HCT116 (cell line): ENCODE results near the gene CFAP221. TPM values are rescaled to one million over a fixed set of nuclear protein-coding genes. Genes with fewer than 3 reads are reported as not detected.

Source experiments
- ATAC-seq: fragments of 200-7000 bp; cut with Tn5 transposase; 2 replicates; pipeline ENCODE4 v1.9.1; 2020; ENCODE audit warnings: mild to moderate bottlenecking, moderate library complexity
- BruUV-seq: library from RNA; stranded (reverse); fragments of 400-500 nt; replicated peaks from 2 replicates; lab custom pipeline; 2021; lab: Mats Ljungman, UMichigan
- CTCF ChIA-PET: fragments of 300-600 bp; sonication (Branson Sonifier 250); formaldehyde crosslinking; loops from one replicate; lab custom pipeline; 2021; ENCODE audit warnings: antibody characterized with exemption; lab: Charles Lee
- POLR2A ChIA-PET: fragments of 300-600, 350-600 bp; sonication (Branson Sonifier 250); formaldehyde crosslinking; loops from one replicate; lab custom pipeline; 2021; ENCODE audit warnings: antibody characterized with exemption; lab: Charles Lee
- RAD21 ChIA-PET, 2 experiments: fragments of 300-600 bp; sonication (Branson Sonifier 250); formaldehyde crosslinking; loops; one replicate each; lab custom pipeline; 2023; ENCODE audit warnings: low total read pairs in 2 of 2; ENCODE audit not compliant: uncharacterized antibody in 2 of 2, unreplicated experiment in 2 of 2, low non-redundant PET in 1 of 2; lab: Charles Lee
- DNase-seq: peaks from one replicate; pipeline ENCODE4 v3.0.0-alpha.2; 2010; ENCODE audit warnings: low read depth, low spot score
- H2AFZ ChIP-seq: fragments of 200-600 bp; shearing (Covaris generic), sonication (generic); 2 replicates; pipeline ENCODE4 v1.6.1; 2017; ENCODE audit warnings: low read depth, mixed run types, mixed read lengths, antibody characterized with exemption, low read length; ENCODE audit not compliant: poor library complexity, severe bottlenecking
- H3K27ac ChIP-seq: 2 replicates; pipeline ENCODE4 v1.5.1; 2012; ENCODE audit warnings: low read depth, low read length
- H3K27me3 ChIP-seq: fragments of 200-600 bp; sonication (generic); 2 replicates; pipeline ENCODE4 v1.6.1; 2016; ENCODE audit warnings: mixed run types, low read length, mixed read lengths; ENCODE audit not compliant: insufficient read depth
- H3K36me3 ChIP-seq, 2 experiments: fragments of 200-500 bp in 1 of 2; fragments of 200-600 bp in 1 of 2; sonication (Bioruptor generic) in 1 of 2; sonication (generic) in 1 of 2; 2 replicates each; pipeline versions ENCODE4 v1.5.1 to v1.6.1; 2014 to 2016; ENCODE audit warnings: low read length in 2 of 2, inconsistent platforms in 1 of 2, mixed read lengths in 1 of 2, mixed run types in 1 of 2; ENCODE audit not compliant: insufficient read depth in 2 of 2, control insufficient read depth in 1 of 2
- H3K4me1 ChIP-seq, 2 experiments: fragments of 200-600 bp in 1 of 2; sonication (generic) in 1 of 2; 2 replicates each; pipeline versions ENCODE4 v1.5.1 to v1.6.1; 2012 to 2017; ENCODE audit warnings: low read length in 2 of 2, inconsistent platforms in 1 of 2, mild to moderate bottlenecking in 1 of 2, mixed read lengths in 1 of 2, mixed run types in 1 of 2, moderate library complexity in 1 of 2; ENCODE audit not compliant: insufficient read depth in 2 of 2, control insufficient read depth in 1 of 2
- H3K4me2 ChIP-seq: fragments of 200-600 bp; sonication (generic); 2 replicates; pipeline ENCODE4 v1.6.1; 2017; ENCODE audit warnings: mixed run types, low read length, mixed read lengths
- H3K4me3 ChIP-seq, 2 experiments: fragments of 200-600 bp in 1 of 2; sonication (generic) in 1 of 2; replicated peaks in 1 of 2; 2 replicates each; pipeline ENCODE4 v1.5.1; 2011 to 2016; ENCODE audit warnings: low read length in 2 of 2, control low read depth in 1 of 2, low read depth in 1 of 2, mild to moderate bottlenecking in 1 of 2, mixed read lengths in 1 of 2, mixed run types in 1 of 2
- H3K79me2 ChIP-seq: fragments of 200-600 bp; sonication (generic); 2 replicates; pipeline ENCODE4 v1.6.1; 2017; ENCODE audit warnings: mild to moderate bottlenecking, mixed run types, low read length, moderate library complexity, mixed read lengths; ENCODE audit not compliant: insufficient read depth
- H3K9ac ChIP-seq: fragments of 200-600 bp; sonication (generic); 2 replicates; pipeline ENCODE4 v1.6.1; 2016; ENCODE audit warnings: low read length, mixed read lengths
- H3K9me2 ChIP-seq: fragments of 200-600 bp; sonication (generic), shearing (Covaris generic); 2 replicates; pipeline ENCODE4 v1.6.1; 2017; ENCODE audit warnings: mixed run types, mild to moderate bottlenecking, moderate library complexity; ENCODE audit not compliant: insufficient read depth
- H3K9me3 ChIP-seq, 2 experiments: fragments of 200-500 bp in 1 of 2; fragments of 200-600 bp in 1 of 2; sonication (Bioruptor generic) in 1 of 2; sonication (generic) in 1 of 2; 2 replicates each; pipeline ENCODE4 v1.6.1; 2014 to 2017; ENCODE audit warnings: low read length in 2 of 2, mixed read lengths in 2 of 2, inconsistent platforms in 1 of 2, low read depth in 1 of 2, mild to moderate bottlenecking in 1 of 2, mixed run types in 1 of 2, moderate library complexity in 1 of 2; ENCODE audit not compliant: control insufficient read depth in 1 of 2, insufficient read depth in 1 of 2
- H4K20me1 ChIP-seq: fragments of 200-600 bp; sonication (generic), shearing (Covaris generic); 2 replicates; pipeline ENCODE4 v1.6.1; 2017; ENCODE audit warnings: mixed run types, mild to moderate bottlenecking, moderate library complexity; ENCODE audit not compliant: insufficient read depth
- ATF3 ChIP-seq: IDR thresholded peaks from 2 replicates; pipeline ENCODE4 v1.6.1; 2012
- CBX3 ChIP-seq: IDR thresholded peaks from 2 replicates; pipeline ENCODE4 v1.6.1; 2012; ENCODE audit warnings: low read depth
- EZH2 ChIP-seq: fragments of 200-600 bp; sonication (generic); IDR thresholded peaks from 2 replicates; pipeline ENCODE4 v1.6.1; 2017; ENCODE audit warnings: antibody characterized with exemption, mixed run types
- FOSL1 ChIP-seq: IDR thresholded peaks from 2 replicates; pipeline ENCODE4 v1.6.1; 2012; ENCODE audit warnings: low read depth
- JUND ChIP-seq: IDR thresholded peaks from 2 replicates; pipeline ENCODE4 v1.6.1; 2012
- MAX ChIP-seq: IDR thresholded peaks from 2 replicates; pipeline ENCODE4 v1.6.1; 2012
- POLR2A ChIP-seq: IDR thresholded peaks from 2 replicates; pipeline ENCODE4 v1.7.0; 2011; ENCODE audit warnings: borderline replicate concordance; ENCODE audit not compliant: insufficient read depth, insufficient read length; ENCODE audit errors: extremely low read depth
- POLR2AphosphoS5 ChIP-seq: IDR thresholded peaks from 2 replicates; pipeline ENCODE4 v1.6.1; 2011; ENCODE audit warnings: mild to moderate bottlenecking, low read depth, low read length, moderate library complexity
- RAD21 ChIP-seq: IDR thresholded peaks from 2 replicates; pipeline ENCODE4 v1.6.1; 2012; ENCODE audit warnings: low read depth, mild to moderate bottlenecking
- SP1 ChIP-seq: IDR thresholded peaks from 2 replicates; pipeline ENCODE4 v1.6.1; 2012; ENCODE audit warnings: low read depth
- YY1 ChIP-seq: IDR thresholded peaks from 2 replicates; pipeline ENCODE4 v1.6.1; 2011; ENCODE audit warnings: low read length, low read depth, moderate library complexity, mild to moderate bottlenecking; ENCODE audit not compliant: insufficient replicate concordance; ENCODE audit errors: extremely low read depth
- ZBTB33 ChIP-seq: IDR thresholded peaks from 2 replicates; pipeline ENCODE4 v1.6.1; 2011; ENCODE audit warnings: mild to moderate bottlenecking, low read length, moderate library complexity; ENCODE audit not compliant: insufficient replicate concordance; ENCODE audit errors: extremely low read depth
- ZFX ChIP-seq: fragments of 450-650 bp; IDR thresholded peaks from 2 replicates; pipeline ENCODE4 v1.6.1; 2017
- ZNF274 ChIP-seq: fragments of 200-500 bp; sonication (Bioruptor generic); IDR thresholded peaks from 2 replicates; pipeline ENCODE4 v1.6.1; 2014; ENCODE audit warnings: mild to moderate bottlenecking, low read depth, low read length, inconsistent platforms
- intact Hi-C: fragments of 100-400 bp; cut with micrococcal nuclease; formaldehyde crosslinking; loops from 2 replicates; pipeline ENCODE4 v1.10.0; 2022
- total RNA-seq: library from RNA; stranded (reverse); gene quantifications from one replicate; pipeline ENCODE4 v1.2.1, GENCODE V29; 2021; ENCODE audit not compliant: unreplicated experiment

CFAP221 gene
- total RNA-seq, 1 experiment from 2014 or later, result 0.96 TPM

- POLR2A ChIA-PET, result interaction anchor here (0.6 kb wide), 2 partner anchors 250 to 452 kb away, joined by 3 read pairs; partner anchors contain the start of gene TMEM37
- ATAC-seq, result no peak
- no TSS peak for BruUV-seq
These were observed 137.6 kb downstream of the CFAP221 start for GRCh38 chr2:119681868-119682220.

GRCh38 chr2:119682578-119682977 is 138.3 kb downstream of the CFAP221 start:
- Histone ChIP-seq H3K9me2 (no peaks in the 10 kb centered on the region), H3K27me3 (no peaks in the 10 kb centered on the region), H3K9ac (no peak overlapping the region), H4K20me1 (no peaks in the 10 kb centered on the region), H3K4me1 (peaks cover 3 to 17% of the 10 kb centered on the region in 2 experiments; a peak in 3 of 4 replicates), H3K36me3 (peaks cover 3 to 15% of the 10 kb centered on the region in 2 experiments; a peak in 2 of 4 replicates), H3K27ac (no peak overlapping the region), H3K9me3 (no peaks in the 10 kb centered on the region), H3K4me2 (no peak overlapping the region), H2AFZ (no peak overlapping the region), H3K4me3 (no peak overlapping the region), H3K79me2 (peaks cover 36% of the 10 kb centered on the region)
- ChIA-PET CTCF (no interaction called here), POLR2A (interaction anchor here (0.6 kb wide), 2 partner anchors 251 to 451 kb away, joined by 3 read pairs; partner anchors contain the start of gene TMEM37), RAD21 (no interaction called here)
- no peak for DNase-seq
- intact Hi-C loops, result no loop called here
- no TSS peak for BruUV-seq
- ATAC-seq, result no peak
- TF ChIP-seq CBX3 (no peak), ATF3 (no peak), SP1 (no peak), EZH2 (no peak), ZBTB33 (no peak), POLR2AphosphoS5 (no peak), POLR2A (no peak), JUND (no peak), FOSL1 (no peak), YY1 (no peak)

More at GRCh38 chr2:119681868-119682220, 137.6 kb downstream of the CFAP221 start:
- Histone ChIP-seq H2AFZ (no peak overlapping the region), H3K9me2 (no peaks in the 10 kb centered on the region), H4K20me1 (no peaks in the 10 kb centered on the region), H3K27ac (no peak overlapping the region), H3K27me3 (no peaks in the 10 kb centered on the region)
- no peak for DNase-seq
- intact Hi-C loops, result no loop called here
- CTCF ChIA-PET, result no interaction called here
- TF ChIP-seq POLR2A (no peak), FOSL1 (no peak), RAD21 (no peak), YY1 (no peak), ZNF274 (no peak), CBX3 (no peak), POLR2AphosphoS5 (no peak), ATF3 (no peak), MAX (no peak), ZFX (no peak), JUND (no peak)
- TF ChIP-seq, all 23 proteins: peak for 0
- RAD21 ChIA-PET, result no interaction called here
- no peaks in the 10 kb centered on the region for H3K9me3 ChIP-seq
- no peak overlapping the region for H3K4me2 ChIP-seq
- no peak overlapping the region for H3K9ac ChIP-seq
- peaks cover 36% of the 10 kb centered on the region for H3K79me2 ChIP-seq
- no peak overlapping the region for H3K4me3 ChIP-seq
- peaks cover 3 to 15% of the 10 kb centered on the region in 2 experiments; a peak in 2 of 4 replicates for H3K36me3 ChIP-seq
- H3K4me1 ChIP-seq, result peaks cover 3 to 17% of the 10 kb centered on the region in 2 experiments; a peak in 3 of 4 replicates
